H9 (cell line): ENCODE results near the gene RSPRY1. TPM values are rescaled to one million over a fixed set of nuclear protein-coding genes. Genes with fewer than 3 reads are reported as not detected.
A peak's percentile ranks its signal among the peaks of the same experiment; 100 is the strongest.

ENCODE experiments used
- DNase-seq: peaks from one replicate; pipeline ENCODE4 v3.0.0-alpha.2; 2017
- H2AFZ ChIP-seq: one replicate; pipeline ENCODE4 v1.6.1; 2013; ENCODE audit warnings: mild to moderate bottlenecking, low read length, control low read depth, moderate library complexity
- H2AK5ac ChIP-seq: 2 replicates; pipeline ENCODE4 v1.6.1; 2013; ENCODE audit warnings: low read length, control low read depth, mixed read lengths; ENCODE audit not compliant: insufficient read length
- H2BK120ac ChIP-seq: one replicate; pipeline ENCODE4 v1.6.1; 2013; ENCODE audit warnings: low read depth, mild to moderate bottlenecking, low read length, control low read depth, inconsistent platforms; ENCODE audit not compliant: poor library complexity, severe bottlenecking
- H2BK12ac ChIP-seq: 2 replicates; pipeline ENCODE4 v1.6.1; 2013; ENCODE audit warnings: low read length, control low read depth, mixed read lengths, low read depth; ENCODE audit not compliant: insufficient read length
- H2BK15ac ChIP-seq: 2 replicates; pipeline ENCODE4 v1.6.1; 2013; ENCODE audit warnings: low read depth, low read length, control low read depth
- H2BK20ac ChIP-seq: one replicate; pipeline ENCODE4 v1.6.1; 2013; ENCODE audit warnings: low read depth, mild to moderate bottlenecking, low read length, control low read depth, inconsistent platforms; ENCODE audit not compliant: poor library complexity, severe bottlenecking
- H2BK5ac ChIP-seq: 2 replicates; pipeline ENCODE4 v1.6.1; 2013; ENCODE audit warnings: low read length, control low read depth, mixed read lengths; ENCODE audit not compliant: insufficient read length
- H3K14ac ChIP-seq: 2 replicates; pipeline ENCODE4 v1.6.1; 2013; ENCODE audit warnings: low read length, control low read depth; ENCODE audit not compliant: insufficient read depth
- H3K18ac ChIP-seq: 2 replicates; pipeline ENCODE4 v1.6.1; 2013; ENCODE audit warnings: low read depth, mild to moderate bottlenecking, mixed read lengths, low read length, control low read depth; ENCODE audit not compliant: insufficient read length
- H3K23ac ChIP-seq: 2 replicates; pipeline ENCODE4 v1.6.1; 2013; ENCODE audit warnings: low read length, control low read depth, mixed read lengths, low read depth; ENCODE audit not compliant: insufficient read length
- H3K23me2 ChIP-seq: 2 replicates; pipeline ENCODE4 v1.6.1; 2013; ENCODE audit warnings: low read depth, mild to moderate bottlenecking, mixed read lengths, low read length, control low read depth; ENCODE audit not compliant: insufficient read length, poor library complexity, severe bottlenecking
- H3K27ac ChIP-seq: 2 replicates; pipeline ENCODE4 v1.5.1; 2013; ENCODE audit warnings: low read length, control low read depth, mixed read lengths, low read depth; ENCODE audit not compliant: insufficient read length
- H3K27me3 ChIP-seq: 2 replicates; pipeline ENCODE4 v1.6.1; 2013; ENCODE audit warnings: low read length, control low read depth, inconsistent platforms; ENCODE audit not compliant: insufficient read depth
- H3K4ac ChIP-seq: 2 replicates; pipeline ENCODE4 v1.6.1; 2013; ENCODE audit warnings: low read depth, mild to moderate bottlenecking, control low read depth, inconsistent platforms, low read length, moderate library complexity
- H3K4me1 ChIP-seq: 2 replicates; pipeline ENCODE4 v1.6.1; 2013; ENCODE audit warnings: low read length, control low read depth, inconsistent platforms; ENCODE audit not compliant: insufficient read depth
- H3K4me2 ChIP-seq: 2 replicates; pipeline ENCODE4 v1.6.1; 2013; ENCODE audit warnings: low read length, control low read depth, mixed read lengths; ENCODE audit not compliant: insufficient read length, insufficient read depth
- H3K56ac ChIP-seq: 2 replicates; pipeline ENCODE4 v1.6.1; 2013; ENCODE audit warnings: low read depth, mild to moderate bottlenecking, mixed read lengths, low read length, control low read depth; ENCODE audit not compliant: insufficient read length
- H3K79me1 ChIP-seq: 2 replicates; pipeline ENCODE4 v1.6.1; 2013; ENCODE audit warnings: low read depth, mild to moderate bottlenecking, moderate library complexity, low read length, control low read depth, inconsistent platforms; ENCODE audit not compliant: insufficient read depth, poor library complexity, severe bottlenecking
- H3K79me2 ChIP-seq: 2 replicates; pipeline ENCODE4 v1.6.1; 2013; ENCODE audit warnings: low read length, control low read depth, inconsistent platforms; ENCODE audit not compliant: insufficient read depth
- H3K9ac ChIP-seq: 2 replicates; pipeline ENCODE4 v1.6.1; 2013; ENCODE audit warnings: low read length, control low read depth, mixed read lengths; ENCODE audit not compliant: insufficient read length; ENCODE audit errors: extremely low read depth
- H3K9me3 ChIP-seq: one replicate; pipeline ENCODE4 v1.6.1; 2013; ENCODE audit warnings: low read depth, low read length, inconsistent platforms; ENCODE audit not compliant: control insufficient read depth
- H3T11ph ChIP-seq: one replicate; pipeline ENCODE4 v1.6.1; 2013; ENCODE audit warnings: mild to moderate bottlenecking, low read length, control low read depth, inconsistent platforms
- H4K20me1 ChIP-seq: one replicate; pipeline ENCODE4 v1.6.1; 2013; ENCODE audit not compliant: control insufficient read depth, insufficient read length, insufficient read depth
- H4K5ac ChIP-seq: 2 replicates; pipeline ENCODE4 v1.6.1; 2013; ENCODE audit warnings: low read depth, mild to moderate bottlenecking, mixed read lengths, low read length, control low read depth; ENCODE audit not compliant: insufficient read length
- H4K8ac ChIP-seq: replicated peaks from 2 replicates; pipeline ENCODE4 v1.6.1; 2013; ENCODE audit warnings: low read length, control low read depth, mixed read lengths, low read depth; ENCODE audit not compliant: insufficient read length
- H4K91ac ChIP-seq: 2 replicates; pipeline ENCODE4 v1.6.1; 2013; ENCODE audit warnings: low read depth, mild to moderate bottlenecking, moderate library complexity, mixed read lengths, low read length, control low read depth; ENCODE audit not compliant: insufficient read length
- H3K27ac Mint-ChIP-seq, 3 experiments: 2 replicates in 2 of 3; 3 replicates in 1 of 3; pipeline ENCODE4 v1.8.0; 2020 to 2021; ENCODE audit warnings: mixed read lengths in 3 of 3, mild to moderate bottlenecking in 1 of 3, moderate library complexity in 1 of 3
- H3K27me3 Mint-ChIP-seq: 2 replicates; pipeline ENCODE4 v1.8.0; 2021; ENCODE audit warnings: low read depth, mild to moderate bottlenecking, moderate library complexity, mixed read lengths
- H3K36me3 Mint-ChIP-seq, 3 experiments: 2 replicates in 2 of 3; 3 replicates in 1 of 3; pipeline ENCODE4 v1.8.0; 2020 to 2021; ENCODE audit warnings: low read depth in 3 of 3, mixed read lengths in 3 of 3; ENCODE audit not compliant: insufficient read depth in 1 of 3
- H3K4me1 Mint-ChIP-seq, 2 experiments: 2 replicates each; pipeline ENCODE4 v1.8.0; 2020; ENCODE audit warnings: mixed read lengths in 2 of 2
- H3K4me3 Mint-ChIP-seq, 2 experiments: 2 replicates in 1 of 2; 3 replicates in 1 of 2; pipeline ENCODE4 v1.8.0; 2020 to 2021; ENCODE audit warnings: mild to moderate bottlenecking in 2 of 2, mixed read lengths in 2 of 2, moderate library complexity in 1 of 2
- H3K9me3 Mint-ChIP-seq, 2 experiments: 2 replicates in 1 of 2; 3 replicates in 1 of 2; pipeline ENCODE4 v1.8.0; 2020; ENCODE audit warnings: mild to moderate bottlenecking in 2 of 2, mixed read lengths in 2 of 2, moderate library complexity in 1 of 2
- CTCF ChIP-seq: fragments of 200-600 bp; sonication (generic); conservative IDR thresholded peaks from 3 replicates; pipeline ENCODE4 v1.8.0; 2021; ENCODE audit warnings: antibody characterized with exemption, mild to moderate bottlenecking
- WGBS: extraction: QIAGEN DNeasy Blood & Tissue Kit; methylation state at CpG from one replicate; pipeline ENCODE4 v1.1.7; 2013; ENCODE audit warnings: missing lambda C conversion rate, low lambda C conversion rate, mixed read lengths; ENCODE audit not compliant: insufficient read length; ENCODE audit errors: extremely low coverage; 5-methylcytosine and 5-hydroxymethylcytosine counted together
- total RNA-seq: library from RNA; stranded (reverse); gene quantifications from 2 replicates; pipeline ENCODE4 v1.2.1, GENCODE V29; 2021

RSPRY1 gene
- total RNA-seq, 1 experiment from 2014 or later: 36.1 TPM

- Histone ChIP-seq H2BK5ac (no peak overlapping the region), H2AK5ac (no peak overlapping the region), H3K18ac (no peak overlapping the region), H3K4me2 (no peak overlapping the region), H2BK120ac (no peak overlapping the region), H2BK12ac (no peak overlapping the region), H3T11ph (no peak overlapping the region), H3K27me3 (no peaks in the 10 kb centered on the region), H4K91ac (no peak overlapping the region), H3K4me1 (peaks cover 23% of the 10 kb centered on the region; the same call in 1 of the 2 replicates), H4K5ac (no peak overlapping the region), H2AFZ (no peak overlapping the region), H3K9ac (no peak overlapping the region), H3K23ac (no peak overlapping the region), H3K9me3 (no peaks in the 10 kb centered on the region), H2BK15ac (no peak overlapping the region), H3K23me2 (no peaks in the 10 kb centered on the region), H3K79me1 (no peaks in the 10 kb centered on the region), H3K14ac (no peak overlapping the region), H3K56ac (no peak overlapping the region), H3K27ac (no peak overlapping the region), H2BK20ac (no peak overlapping the region), H3K79me2 (no peaks in the 10 kb centered on the region), H4K8ac (no peak overlapping the region), H4K20me1 (no peaks in the 10 kb centered on the region), H3K4ac (no peak overlapping the region)
- no CpG with 5 or more reads among the region's 10 CpGs for WGBS
- H3K27me3 Mint-ChIP-seq: no peaks in the 10 kb centered on the region; the same call in 1 of the 2 replicates
- TF ChIP-seq CTCF: no peak
- peaks cover 13 to 22% (median 18%) of the 10 kb centered on the region in 3 experiments for H3K36me3 Mint-ChIP-seq
- peaks cover 57 to 59% of the 10 kb centered on the region in 2 experiments for H3K4me1 Mint-ChIP-seq
- no peak for DNase-seq
- H3K4me3 Mint-ChIP-seq: no peak overlapping the region
- H3K27ac Mint-ChIP-seq: peak overlapping the region in 1 of 3 experiments; percentile 57; a peak in 2 of 7 replicates
- H3K9me3 Mint-ChIP-seq: no peaks in the 10 kb centered on the region
Observed at GRCh38 chr16:57149391-57149790, 36.7 kb upstream of the RSPRY1 start.
